HEK293 (cell line): Measurements from ENCODE around the gene SETD4.

ENCODE experiments used
- CTCF ChIA-PET: fragments of 350-600 bp; formaldehyde crosslinking; extraction: SDS; loops from one replicate; lab custom pipeline; 2021; ENCODE audit warnings: antibody characterized with exemption; lab: Yijun Ruan, JAX
- POLR2A ChIA-PET: fragments of 300-600 bp; formaldehyde crosslinking; extraction: SDS; loops from one replicate; lab custom pipeline; 2020; ENCODE audit warnings: antibody characterized with exemption, inconsistent platforms; lab: Yijun Ruan, JAX
- H3K27ac ChIP-seq: fragments of 200-500 bp; sonication (Bioruptor generic); 2 replicates; pipeline ENCODE4 v1.5.1; 2014; ENCODE audit warnings: low read depth, low read length, control low read depth, inconsistent platforms; ENCODE audit errors: extremely low read depth
- H3K36me3 ChIP-seq, 2 experiments: fragments of 200-500 bp in 1 of 2; sonication (Bioruptor generic) in 1 of 2; 1 replicate in 1 of 2; 2 replicates in 1 of 2; pipeline ENCODE4 v1.5.1; 2014 to 2017; ENCODE audit warnings: inconsistent platforms in 2 of 2, low read length in 2 of 2; ENCODE audit not compliant: control insufficient read depth in 2 of 2, insufficient read depth in 1 of 2
- H3K4me1 ChIP-seq: fragments of 200-500 bp; sonication (Bioruptor generic); 2 replicates; pipeline ENCODE4 v1.5.1; 2014; ENCODE audit warnings: mild to moderate bottlenecking, low read length, inconsistent platforms; ENCODE audit not compliant: control insufficient read depth, insufficient read depth
- H3K4me3 ChIP-seq: 2 replicates; pipeline ENCODE4 v1.5.1; 2011; ENCODE audit warnings: low read depth, mild to moderate bottlenecking, control low read depth, low read length, moderate library complexity
- H3K9me3 ChIP-seq: fragments of 200-500 bp; sonication (Bioruptor generic); 2 replicates; pipeline ENCODE4 v1.5.1; 2014; ENCODE audit warnings: low read depth, low read length, inconsistent platforms; ENCODE audit not compliant: control insufficient read depth, insufficient read depth
- BCL11A ChIP-seq: fragments of 450-650 bp; formaldehyde crosslinking; IDR thresholded peaks from 2 replicates; pipeline ENCODE4 v1.5.1; 2016; ENCODE audit warnings: low read depth, missing biosample characterization, missing genetic modification characterization
- GLI4 ChIP-seq: fragments of 450-650 bp; formaldehyde crosslinking; IDR thresholded peaks from 2 replicates; pipeline ENCODE4 v1.5.1; 2016; ENCODE audit warnings: missing biosample characterization, missing genetic modification characterization
- GLIS2 ChIP-seq: fragments of 450-650 bp; formaldehyde crosslinking; IDR thresholded peaks from 2 replicates; pipeline ENCODE4 v1.5.1; 2016; ENCODE audit warnings: missing biosample characterization, missing genetic modification characterization
- KLF9 ChIP-seq: fragments of 450-650 bp; formaldehyde crosslinking; IDR thresholded peaks from 2 replicates; pipeline ENCODE4 v1.5.1; 2016; ENCODE audit warnings: missing biosample characterization, missing genetic modification characterization, low read depth
- MEIS1 ChIP-seq: sonication (generic); formaldehyde crosslinking; IDR thresholded peaks from 2 replicates; pipeline ENCODE4 v1.8.1; 2022; ENCODE audit warnings: missing genetic modification reagents, mild to moderate bottlenecking, borderline replicate concordance
- OSR2 ChIP-seq: fragments of 450-650 bp; formaldehyde crosslinking; IDR thresholded peaks from 2 replicates; pipeline ENCODE4 v1.5.1; 2016; ENCODE audit warnings: missing biosample characterization, missing genetic modification characterization
- YY1 ChIP-seq: fragments of 450-650 bp; formaldehyde crosslinking; IDR thresholded peaks from 2 replicates; pipeline ENCODE4 v1.5.1; 2018; ENCODE audit warnings: missing biosample characterization, missing genetic modification characterization
- ZBTB17 ChIP-seq: fragments of 450-650 bp; formaldehyde crosslinking; IDR thresholded peaks from 2 replicates; pipeline ENCODE4 v1.5.1; 2016; ENCODE audit warnings: missing biosample characterization, missing genetic modification characterization
- ZBTB6 ChIP-seq: fragments of 450-650 bp; formaldehyde crosslinking; IDR thresholded peaks from 2 replicates; pipeline ENCODE4 v1.5.1; 2017; ENCODE audit warnings: missing biosample characterization, missing genetic modification characterization
- ZEB2 ChIP-seq: fragments of 450-650 bp; formaldehyde crosslinking; IDR thresholded peaks from 2 replicates; pipeline ENCODE4 v1.5.1; 2016; ENCODE audit warnings: missing biosample characterization, missing genetic modification characterization
- ZFP3 ChIP-seq: fragments of 450-650 bp; formaldehyde crosslinking; IDR thresholded peaks from 2 replicates; pipeline ENCODE4 v1.5.1; 2016; ENCODE audit warnings: low read depth, missing biosample characterization, missing genetic modification characterization
- ZFP69B ChIP-seq: fragments of 450-650 bp; formaldehyde crosslinking; IDR thresholded peaks from 2 replicates; pipeline ENCODE4 v1.5.1; 2016; ENCODE audit warnings: missing biosample characterization, missing genetic modification characterization
- ZIC2 ChIP-seq: fragments of 450-650 bp; formaldehyde crosslinking; IDR thresholded peaks from 2 replicates; pipeline ENCODE4 v1.5.1; 2016; ENCODE audit warnings: missing biosample characterization, missing genetic modification characterization
- ZNF138 ChIP-seq: fragments of 450-650 bp; formaldehyde crosslinking; IDR thresholded peaks from 2 replicates; pipeline ENCODE4 v1.5.1; 2016; ENCODE audit warnings: missing biosample characterization, missing genetic modification characterization, borderline replicate concordance
- ZNF214 ChIP-seq: fragments of 450-650 bp; formaldehyde crosslinking; IDR thresholded peaks from 2 replicates; pipeline ENCODE4 v1.5.1; 2017; ENCODE audit warnings: missing biosample characterization, mild to moderate bottlenecking, missing genetic modification characterization, borderline replicate concordance
- ZNF404 ChIP-seq: fragments of 450-650 bp; formaldehyde crosslinking; IDR thresholded peaks from 2 replicates; pipeline ENCODE4 v1.5.1; 2017; ENCODE audit warnings: missing biosample characterization, missing genetic modification characterization
- ZNF544 ChIP-seq: fragments of 450-650 bp; formaldehyde crosslinking; IDR thresholded peaks from 2 replicates; pipeline ENCODE4 v1.5.0; 2017; ENCODE audit warnings: missing biosample characterization, missing genetic modification characterization
- ZNF555 ChIP-seq: fragments of 450-650 bp; formaldehyde crosslinking; conservative IDR thresholded peaks from 2 replicates; pipeline ENCODE4 v1.5.1; 2017; ENCODE audit warnings: missing biosample characterization, mild to moderate bottlenecking, missing genetic modification characterization, inconsistent platforms
- ZNF600 ChIP-seq: fragments of 450-650 bp; formaldehyde crosslinking; IDR thresholded peaks from 2 replicates; pipeline ENCODE4 v1.5.1; 2016; ENCODE audit warnings: missing biosample characterization, missing genetic modification characterization
- ZNF621 ChIP-seq: fragments of 450-650 bp; formaldehyde crosslinking; IDR thresholded peaks from 2 replicates; pipeline ENCODE4 v1.5.1; 2017; ENCODE audit warnings: missing biosample characterization, missing genetic modification characterization
- ZNF639 ChIP-seq: fragments of 450-650 bp; formaldehyde crosslinking; IDR thresholded peaks from 2 replicates; pipeline ENCODE4 v1.5.1; 2016; ENCODE audit warnings: missing biosample characterization, missing genetic modification characterization
- ZNF785 ChIP-seq: fragments of 450-650 bp; formaldehyde crosslinking; IDR thresholded peaks from 2 replicates; pipeline ENCODE4 v1.5.1; 2016; ENCODE audit warnings: missing biosample characterization, missing genetic modification characterization
- ZSCAN16 ChIP-seq: fragments of 450-650 bp; formaldehyde crosslinking; IDR thresholded peaks from 2 replicates; pipeline ENCODE4 v1.5.1; 2016; ENCODE audit warnings: missing biosample characterization, missing genetic modification characterization
- ZXDB ChIP-seq: fragments of 450-650 bp; formaldehyde crosslinking; IDR thresholded peaks from 2 replicates; pipeline ENCODE4 v1.5.1; 2016; ENCODE audit warnings: missing biosample characterization, missing genetic modification characterization
- TF ChIP-seq, protein P1 (sequence below): fragments of 450-650 bp; formaldehyde crosslinking; IDR thresholded peaks from 2 replicates; pipeline ENCODE4 v1.5.1; 2016; ENCODE audit warnings: missing biosample characterization, missing genetic modification characterization, borderline replicate concordance

The SETD4 gene

DNA sequence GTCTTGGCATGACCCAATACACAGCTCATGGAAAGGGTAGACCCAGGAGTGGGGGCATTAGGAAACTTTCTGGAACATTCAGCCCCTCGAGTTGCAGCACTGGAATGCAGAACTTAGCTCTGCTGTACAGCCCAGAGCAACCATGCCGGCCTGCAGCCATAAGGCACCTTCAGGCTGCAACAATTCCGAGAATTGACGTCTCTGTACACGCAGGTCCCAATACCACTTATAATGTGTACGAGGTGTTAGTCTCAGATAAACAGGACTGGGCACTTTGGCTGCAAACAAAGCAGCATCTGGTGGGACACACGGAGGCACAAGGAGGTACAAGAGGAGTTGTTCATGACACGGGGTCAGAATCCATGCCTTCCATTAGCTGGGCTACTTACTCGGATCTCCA lies 17.4 kb upstream of the SETD4 start (continued):
- TF ChIP-seq, protein P1, sequence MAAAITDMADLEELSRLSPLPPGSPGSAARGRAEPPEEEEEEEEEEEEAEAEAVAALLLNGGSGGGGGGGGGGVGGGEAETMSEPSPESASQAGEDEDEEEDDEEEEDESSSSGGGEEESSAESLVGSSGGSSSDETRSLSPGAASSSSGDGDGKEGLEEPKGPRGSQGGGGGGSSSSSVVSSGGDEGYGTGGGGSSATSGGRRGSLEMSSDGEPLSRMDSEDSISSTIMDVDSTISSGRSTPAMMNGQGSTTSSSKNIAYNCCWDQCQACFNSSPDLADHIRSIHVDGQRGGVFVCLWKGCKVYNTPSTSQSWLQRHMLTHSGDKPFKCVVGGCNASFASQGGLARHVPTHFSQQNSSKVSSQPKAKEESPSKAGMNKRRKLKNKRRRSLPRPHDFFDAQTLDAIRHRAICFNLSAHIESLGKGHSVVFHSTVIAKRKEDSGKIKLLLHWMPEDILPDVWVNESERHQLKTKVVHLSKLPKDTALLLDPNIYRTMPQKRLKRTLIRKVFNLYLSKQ (tag by site-specific recombination) = no peak
- TF ChIP-seq ZEB2 (tag by site-specific recombination) = no peak
- TF ChIP-seq ZIC2 (tag by site-specific recombination) = no peak
- no peak for TF ChIP-seq ZNF555 (tag by site-specific recombination)
- TF ChIP-seq ZNF600 = no peak

GRCh38 chr21:36076878-36077655 lies 16.7 kb upstream of the SETD4 start:
- no peaks in the 10 kb centered on the region for H3K4me1 ChIP-seq
- no peak overlapping the region for H3K27ac ChIP-seq
- 0 out of 2 replicates have a peak, but pooled peaks have one; percentile 18 for TF ChIP-seq ZBTB17 (tag by site-specific recombination)
- TF ChIP-seq ZNF214 (tag by site-specific recombination) = no peak
- CTCF ChIA-PET = interaction anchor here (1.2 to 2.4 kb wide), 4 partner anchors 10 to 48 kb away, joined by 3 to 10 read pairs (median 6); no protein-coding TSS in a partner anchor
- H3K4me3 ChIP-seq = no peak overlapping the region
- peaks cover 0 to 15% of the 10 kb centered on the region in 2 experiments; a peak in 2 of 3 replicates for H3K36me3 ChIP-seq
- POLR2A ChIA-PET = interaction anchor here (0.6 to 2.1 kb wide), 2 partner anchors 17 to 183 kb away, joined by 3 to 6 read pairs; partner anchors contain the start of gene SETD4
- H3K9me3 ChIP-seq = no peaks in the 10 kb centered on the region

- H3K4me3 ChIP-seq = no peak overlapping the region
- no peaks in the 10 kb centered on the region for H3K9me3 ChIP-seq
- H3K27ac ChIP-seq = no peak overlapping the region
- no peak for TF ChIP-seq ZNF639
- TF ChIP-seq GLIS2 (tag by site-specific recombination) = no peak
- TF ChIP-seq ZNF404 (tag by site-specific recombination) = no peak
- TF ChIP-seq ZBTB6 (tag by site-specific recombination) = no peak
- no peak for TF ChIP-seq ZSCAN16 (tag by site-specific recombination)
- TF ChIP-seq YY1 = no peak
- TF ChIP-seq ZNF544 (tag by site-specific recombination) = no peak
- no peak for TF ChIP-seq ZNF785 (tag by site-specific recombination)
- TF ChIP-seq MEIS1 (CRISPR knock-in tag) = no peak
- TF ChIP-seq ZNF621 (tag by site-specific recombination) = no peak
- no peak for TF ChIP-seq GLI4 (tag by site-specific recombination)
- no peak for TF ChIP-seq ZFP3 (tag by site-specific recombination)
- no peak for TF ChIP-seq ZXDB (tag by site-specific recombination)
- no peak for TF ChIP-seq ZFP69B (tag by site-specific recombination)
- TF ChIP-seq BCL11A (tag by site-specific recombination) = no peak
- TF ChIP-seq KLF9 (tag by site-specific recombination) = no peak
- no peak for TF ChIP-seq OSR2 (tag by site-specific recombination)
- TF ChIP-seq ZNF138 (tag by site-specific recombination) = no peak
- no peaks in the 10 kb centered on the region for H3K4me1 ChIP-seq
- ChIA-PET CTCF (interaction anchor here (1.7 kb wide), 1 partner anchor 37 kb away, joined by 5 read pairs; no protein-coding TSS in a partner anchor), POLR2A (interaction anchor here (0.6 kb wide), 1 partner anchor 46 kb away, joined by 3 read pairs; no protein-coding TSS in a partner anchor)
- H3K36me3 ChIP-seq = peaks cover 8 to 26% of the 10 kb centered on the region in 2 experiments; a peak in 2 of 3 replicates
Measured at GRCh38 chr21:36075953-36076352, 15.6 kb upstream of the SETD4 start.
